Activated CD8-positive, alpha-beta memory T cell treated with anti-CD3 and anti-CD28 coated beads, Interleukin-2, amount 10 ng/mL, durations not matched to agents 7 days and 5 days (primary cell): ENCODE data around the gene PLXNA4. TPM values are rescaled to one million over a fixed set of nuclear protein-coding genes. Genes with fewer than 3 reads are reported as not detected.

ENCODE experiments used
- ATAC-seq: fragments of 150-1000 bp; cut with Tn5 transposase; one replicate; pipeline ENCODE4 v1.10.0; 2021; ENCODE audit warnings: moderate library complexity
- CTCF ChIA-PET: fragments of 350-600 bp; sonication (Branson Sonifier 250); formaldehyde crosslinking; loops from one replicate; lab custom pipeline; 2021; ENCODE audit warnings: antibody characterized with exemption; lab: Charles Lee
- DNase-seq: peaks from one replicate; pipeline ENCODE4 v3.0.0-alpha.2; 2020
- H3K27ac Mint-ChIP-seq: one replicate; pipeline ENCODE4 v1.8.0; 2021; ENCODE audit warnings: mild to moderate bottlenecking, mixed read lengths
- H3K27me3 Mint-ChIP-seq: one replicate; pipeline ENCODE4 v1.8.0; 2021; ENCODE audit warnings: mixed read lengths
- H3K36me3 Mint-ChIP-seq: one replicate; pipeline ENCODE4 v1.8.0; 2021; ENCODE audit warnings: mild to moderate bottlenecking, mixed read lengths
- H3K4me1 Mint-ChIP-seq: one replicate; pipeline ENCODE4 v1.8.0; 2021; ENCODE audit warnings: mixed read lengths
- H3K4me3 Mint-ChIP-seq: one replicate; pipeline ENCODE4 v1.8.0; 2021; ENCODE audit warnings: mild to moderate bottlenecking, moderate library complexity, mixed read lengths
- H3K9me3 Mint-ChIP-seq: one replicate; pipeline ENCODE4 v1.8.0; 2022; ENCODE audit warnings: low read depth, mixed read lengths
- total RNA-seq, 2 experiments: library from RNA; stranded (reverse); gene quantifications; one replicate each; pipeline ENCODE4 v1.2.3, GENCODE V29; 2021

The PLXNA4 gene
- total RNA-seq, 2 experiments from 2014 or later: 1.2 to 1.6 TPM

- no peak for DNase-seq
- no peaks in the 10 kb centered on the region for H3K36me3 Mint-ChIP-seq
- peaks cover 16% of the 10 kb centered on the region for H3K27me3 Mint-ChIP-seq
- H3K4me1 Mint-ChIP-seq: peaks cover 17% of the 10 kb centered on the region
- H3K27ac Mint-ChIP-seq: no peak overlapping the region
- CTCF ChIA-PET: no interaction called here
- no peaks in the 10 kb centered on the region for H3K9me3 Mint-ChIP-seq
- no peak overlapping the region for H3K4me3 Mint-ChIP-seq
- no peak for ATAC-seq
Observed at GRCh38 chr7:132482866-132483265, 93.4 kb downstream of the PLXNA4 start.

- no peak for ATAC-seq
- CTCF ChIA-PET: interaction anchor here (0.6 kb wide), 1 partner anchor 36 kb away, joined by 3 read pairs; no protein-coding TSS in a partner anchor
- peaks cover 30% of the 10 kb centered on the region for H3K27me3 Mint-ChIP-seq
- no peak overlapping the region for H3K4me3 Mint-ChIP-seq
- H3K27ac Mint-ChIP-seq: no peak overlapping the region
- peaks cover 6% of the 10 kb centered on the region for H3K4me1 Mint-ChIP-seq
- no peaks in the 10 kb centered on the region for H3K36me3 Mint-ChIP-seq
- no peaks in the 10 kb centered on the region for H3K9me3 Mint-ChIP-seq
- DNase-seq: no peak
Observed at GRCh38 chr7:132480534-132480933, 95.7 kb downstream of the PLXNA4 start.

DNA sequence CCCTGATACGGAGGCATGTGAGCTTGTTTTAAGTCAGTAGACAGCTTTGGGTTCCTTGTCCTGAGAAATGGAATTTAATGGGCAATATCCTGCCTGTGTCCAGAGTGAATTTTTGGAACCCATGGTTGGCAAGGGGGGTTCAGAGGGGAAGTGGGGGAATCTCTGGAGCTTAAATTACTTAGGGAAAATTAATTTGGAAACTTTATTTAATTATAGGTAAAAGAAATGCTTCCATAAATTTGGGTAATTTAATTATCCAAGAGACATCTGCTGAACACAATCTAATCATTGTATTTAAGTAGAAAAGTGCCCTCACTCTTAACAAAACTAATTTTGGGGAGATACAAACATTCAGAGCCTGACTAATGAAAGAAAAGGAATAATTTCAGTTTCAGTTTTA is 99.7 kb downstream of the PLXNA4 start:
- Mint-ChIP-seq H3K4me1 (peaks cover 12% of the 10 kb centered on the region), H3K27me3 (peaks cover 51% of the 10 kb centered on the region), H3K27ac (no peak overlapping the region), H3K4me3 (no peak overlapping the region), H3K9me3 (no peaks in the 10 kb centered on the region), H3K36me3 (no peaks in the 10 kb centered on the region)
- ATAC-seq (no peak), DNase-seq (no peak)
- CTCF ChIA-PET: interaction anchor here (0.9 kb wide), 1 partner anchor 82 kb away, joined by 3 read pairs; no protein-coding TSS in a partner anchor

DNA sequence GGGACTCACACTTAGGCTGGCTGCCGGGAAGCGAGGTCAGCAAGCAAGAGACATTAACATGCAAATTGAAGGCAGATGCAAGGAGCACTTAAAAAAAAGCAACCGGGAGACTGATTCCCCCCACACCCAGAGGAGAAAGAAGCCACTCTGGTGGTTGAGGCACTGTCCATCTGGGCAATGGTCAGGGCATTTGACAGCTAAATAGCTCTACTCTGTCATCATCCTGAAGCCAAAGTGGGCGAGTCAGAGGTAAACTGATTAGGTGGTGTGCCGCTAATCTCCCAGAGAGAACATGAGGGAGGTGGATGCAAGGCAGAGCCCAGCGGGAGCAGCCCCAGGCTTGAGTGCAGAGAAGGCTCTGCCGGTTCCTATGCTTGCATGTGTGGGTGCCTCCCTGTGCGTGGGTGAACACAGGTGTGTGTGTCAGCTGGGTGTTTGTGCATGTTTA is 100.6 kb downstream of the PLXNA4 start:
- Mint-ChIP-seq H3K4me3 (no peak overlapping the region), H3K9me3 (no peaks in the 10 kb centered on the region), H3K36me3 (no peaks in the 10 kb centered on the region), H3K27ac (no peak overlapping the region), H3K27me3 (peaks cover 51% of the 10 kb centered on the region), H3K4me1 (peaks cover 12% of the 10 kb centered on the region)
- no peak for ATAC-seq
- no peak for DNase-seq
- CTCF ChIA-PET: interaction anchor here (0.9 kb wide), 1 partner anchor 81 kb away, joined by 3 read pairs; no protein-coding TSS in a partner anchor

- ATAC-seq (no peak), DNase-seq (no peak)
- H3K4me3 Mint-ChIP-seq: no peak overlapping the region
- H3K4me1 Mint-ChIP-seq: peaks cover 12% of the 10 kb centered on the region
- H3K36me3 Mint-ChIP-seq: no peaks in the 10 kb centered on the region
- no peak overlapping the region for H3K27ac Mint-ChIP-seq
- H3K9me3 Mint-ChIP-seq: no peaks in the 10 kb centered on the region
- H3K27me3 Mint-ChIP-seq: peaks cover 54% of the 10 kb centered on the region
- CTCF ChIA-PET: no interaction called here
Observed at GRCh38 chr7:132475037-132475668, 101.1 kb downstream of the PLXNA4 start.

- no peak for DNase-seq
- peaks cover 59% of the 10 kb centered on the region for H3K27me3 Mint-ChIP-seq
- H3K4me1 Mint-ChIP-seq: peaks cover 12% of the 10 kb centered on the region
- no peaks in the 10 kb centered on the region for H3K9me3 Mint-ChIP-seq
- ATAC-seq: no peak
- H3K4me3 Mint-ChIP-seq: no peak overlapping the region
- CTCF ChIA-PET: interaction anchor here (1.1 kb wide), 1 partner anchor 21 kb away, joined by 3 read pairs; no protein-coding TSS in a partner anchor
- no peaks in the 10 kb centered on the region for H3K36me3 Mint-ChIP-seq
- no peak overlapping the region for H3K27ac Mint-ChIP-seq
Observed at GRCh38 chr7:132472463-132473120, 103.7 kb downstream of the PLXNA4 start.

- H3K4me1 Mint-ChIP-seq: peaks cover 12% of the 10 kb centered on the region
- ATAC-seq (no peak), DNase-seq (no peak)
- H3K27ac Mint-ChIP-seq: no peak overlapping the region
- no peak overlapping the region for H3K4me3 Mint-ChIP-seq
- CTCF ChIA-PET: no interaction called here
- no peaks in the 10 kb centered on the region for H3K9me3 Mint-ChIP-seq
- H3K36me3 Mint-ChIP-seq: no peaks in the 10 kb centered on the region
- peaks cover 50% of the 10 kb centered on the region for H3K27me3 Mint-ChIP-seq
Observed at GRCh38 chr7:132471515-132471914, 104.8 kb downstream of the PLXNA4 start.

- Mint-ChIP-seq H3K4me1 (peaks cover 10% of the 10 kb centered on the region), H3K4me3 (no peak overlapping the region), H3K27me3 (peaks cover 35% of the 10 kb centered on the region), H3K9me3 (no peaks in the 10 kb centered on the region), H3K27ac (no peak overlapping the region), H3K36me3 (no peaks in the 10 kb centered on the region)
- CTCF ChIA-PET: no interaction called here
- ATAC-seq (no peak), DNase-seq (no peak)
Observed at GRCh38 chr7:132469681-132470080, 106.6 kb downstream of the PLXNA4 start.

GRCh38 chr7:132469264-132469663 is 107.0 kb downstream of the PLXNA4 start:
- CTCF ChIA-PET: interaction anchor here (0.7 kb wide), 1 partner anchor 74 kb away, joined by 3 read pairs; no protein-coding TSS in a partner anchor
- H3K27me3 Mint-ChIP-seq: peaks cover 31% of the 10 kb centered on the region
- ATAC-seq: no peak
- no peaks in the 10 kb centered on the region for H3K9me3 Mint-ChIP-seq
- no peak for DNase-seq
- no peaks in the 10 kb centered on the region for H3K36me3 Mint-ChIP-seq
- peaks cover 6% of the 10 kb centered on the region for H3K4me1 Mint-ChIP-seq
- no peak overlapping the region for H3K27ac Mint-ChIP-seq
- H3K4me3 Mint-ChIP-seq: no peak overlapping the region

DNA sequence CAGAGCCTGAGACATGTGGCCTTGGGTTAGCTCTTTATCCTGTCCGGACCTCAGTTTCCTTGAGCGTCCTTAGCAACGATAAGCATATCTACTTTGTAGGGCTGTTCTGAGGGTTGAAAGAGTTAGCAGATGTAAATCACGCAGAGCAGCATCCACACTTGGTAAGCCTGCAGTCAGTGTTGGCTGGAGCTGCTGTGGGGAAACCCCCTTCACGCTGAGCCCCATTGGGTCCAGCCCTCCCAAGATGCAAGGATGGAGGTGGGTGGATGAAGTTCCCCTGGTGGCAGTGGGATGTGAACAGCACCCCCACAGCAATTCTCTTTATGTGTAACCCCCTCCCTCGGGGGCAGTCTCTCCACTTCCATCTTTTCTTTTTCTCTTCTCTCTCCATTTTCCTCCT is 109.9 kb downstream of the PLXNA4 start:
- ATAC-seq (no peak), DNase-seq (no peak)
- H3K4me3 Mint-ChIP-seq: no peak overlapping the region
- peaks cover 11% of the 10 kb centered on the region for H3K27me3 Mint-ChIP-seq
- no peak overlapping the region for H3K27ac Mint-ChIP-seq
- H3K9me3 Mint-ChIP-seq: no peaks in the 10 kb centered on the region
- H3K36me3 Mint-ChIP-seq: no peaks in the 10 kb centered on the region
- peaks cover 14% of the 10 kb centered on the region for H3K4me1 Mint-ChIP-seq
- CTCF ChIA-PET: interaction anchor here (1.1 to 1.6 kb wide), 2 partner anchors 12 to 114 kb away, joined by 3 to 4 read pairs; no protein-coding TSS in a partner anchor

DNA sequence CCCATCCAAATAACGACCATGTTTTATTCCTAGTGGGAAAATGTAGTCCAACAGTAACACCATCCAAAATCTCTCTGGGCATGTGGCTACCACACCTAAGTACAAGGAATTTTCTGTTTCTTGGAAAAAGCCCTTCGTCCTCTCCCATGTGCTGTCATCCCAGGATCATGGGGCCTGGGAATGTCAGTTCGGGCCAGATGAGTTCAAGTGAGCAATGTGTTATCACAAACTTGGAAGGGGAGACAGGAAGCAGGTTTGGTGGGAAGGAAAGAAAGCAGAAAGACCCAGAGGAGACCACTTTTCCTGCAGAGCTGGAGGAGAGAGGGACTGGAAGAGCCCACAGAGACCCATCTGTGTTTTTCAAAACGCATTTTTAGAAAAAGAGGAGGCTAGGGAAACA is 110.8 kb downstream of the PLXNA4 start:
- Mint-ChIP-seq H3K9me3 (no peaks in the 10 kb centered on the region), H3K36me3 (no peaks in the 10 kb centered on the region), H3K27ac (no peak overlapping the region)

DNA sequence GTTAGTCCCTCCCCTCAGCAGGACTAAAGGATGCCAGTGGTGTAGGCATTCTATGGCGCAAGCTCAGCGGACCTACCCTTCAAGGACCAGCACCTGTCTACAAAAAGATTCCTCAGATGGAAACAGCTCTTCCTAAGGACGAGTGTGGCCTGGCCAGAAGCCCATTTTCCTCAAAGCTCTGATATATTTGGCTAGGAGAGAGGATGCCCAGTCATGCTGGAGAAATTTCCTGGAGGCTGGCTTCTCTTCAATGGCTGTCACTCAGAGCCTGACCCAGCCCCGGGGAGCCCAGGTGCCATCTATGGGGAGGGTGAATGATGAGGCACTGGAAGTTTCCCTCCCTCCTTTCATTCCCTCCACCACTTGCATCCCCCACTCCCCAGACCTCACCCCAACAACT is 111.5 kb downstream of the PLXNA4 start:
- no peaks in the 10 kb centered on the region for H3K9me3 Mint-ChIP-seq
- H3K36me3 Mint-ChIP-seq: no peaks in the 10 kb centered on the region
- ATAC-seq: no peak
- no peak overlapping the region for H3K27ac Mint-ChIP-seq
- peaks cover 9% of the 10 kb centered on the region for H3K27me3 Mint-ChIP-seq
- peaks cover 26% of the 10 kb centered on the region for H3K4me1 Mint-ChIP-seq
- no peak for DNase-seq
- CTCF ChIA-PET: no interaction called here
- no peak overlapping the region for H3K4me3 Mint-ChIP-seq

More for the DNA sequence above, 110.8 kb downstream of the PLXNA4 start:
- CTCF ChIA-PET: interaction anchor here (1.1 to 1.6 kb wide), 2 partner anchors 13 to 115 kb away, joined by 3 to 4 read pairs; no protein-coding TSS in a partner anchor
- DNase-seq (no peak), ATAC-seq (no peak)
- Mint-ChIP-seq H3K4me3 (no peak overlapping the region), H3K27me3 (peaks cover 11% of the 10 kb centered on the region), H3K4me1 (peaks cover 23% of the 10 kb centered on the region)

- CTCF ChIA-PET: no interaction called here
- Mint-ChIP-seq H3K9me3 (no peaks in the 10 kb centered on the region), H3K36me3 (no peaks in the 10 kb centered on the region), H3K4me3 (no peak overlapping the region), H3K27me3 (peaks cover 10% of the 10 kb centered on the region), H3K27ac (no peak overlapping the region), H3K4me1 (peaks cover 32% of the 10 kb centered on the region)
- DNase-seq: no peak
- no peak for ATAC-seq
Observed at GRCh38 chr7:132463922-132464321, 112.3 kb downstream of the PLXNA4 start.
